ENCODE results near the gene ARHGEF7.

DNA sequence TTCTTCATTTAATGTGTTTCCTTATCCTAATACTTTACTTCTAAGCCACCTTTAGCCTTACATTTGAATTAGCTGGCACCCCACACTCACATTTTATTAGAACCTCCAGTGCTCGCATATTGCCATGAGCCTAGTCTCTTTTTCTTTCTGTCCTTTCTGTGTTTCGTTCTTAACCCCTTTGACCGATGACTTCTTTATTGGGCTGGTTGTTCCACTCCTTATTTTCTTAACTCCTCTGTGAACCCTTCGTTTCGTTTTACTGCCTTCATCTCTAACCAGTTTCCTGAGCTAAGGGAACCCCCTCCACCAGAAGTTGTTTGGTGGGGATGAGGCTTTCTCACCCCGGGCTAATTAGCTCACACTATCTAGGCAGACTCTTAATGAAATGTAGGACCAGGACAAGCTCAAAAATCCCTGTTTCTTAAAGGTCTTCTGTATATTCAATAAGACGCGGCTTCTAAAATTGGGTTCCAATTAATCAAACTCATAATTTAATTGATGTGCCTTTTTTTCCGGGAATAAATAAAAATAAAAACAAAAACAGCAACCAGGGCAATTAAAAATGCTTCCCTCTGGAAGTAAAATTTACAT, 19.1 kb upstream of the ARHGEF7 start:
- TF ChIP-seq EZH2 (IDR thresholded peaks at IDR 0.05) (no peak), EZH2phosphoT487 (IDR thresholded peaks at IDR 0.05) (no peak)
- TF ChIP-seq, protein P1, sequence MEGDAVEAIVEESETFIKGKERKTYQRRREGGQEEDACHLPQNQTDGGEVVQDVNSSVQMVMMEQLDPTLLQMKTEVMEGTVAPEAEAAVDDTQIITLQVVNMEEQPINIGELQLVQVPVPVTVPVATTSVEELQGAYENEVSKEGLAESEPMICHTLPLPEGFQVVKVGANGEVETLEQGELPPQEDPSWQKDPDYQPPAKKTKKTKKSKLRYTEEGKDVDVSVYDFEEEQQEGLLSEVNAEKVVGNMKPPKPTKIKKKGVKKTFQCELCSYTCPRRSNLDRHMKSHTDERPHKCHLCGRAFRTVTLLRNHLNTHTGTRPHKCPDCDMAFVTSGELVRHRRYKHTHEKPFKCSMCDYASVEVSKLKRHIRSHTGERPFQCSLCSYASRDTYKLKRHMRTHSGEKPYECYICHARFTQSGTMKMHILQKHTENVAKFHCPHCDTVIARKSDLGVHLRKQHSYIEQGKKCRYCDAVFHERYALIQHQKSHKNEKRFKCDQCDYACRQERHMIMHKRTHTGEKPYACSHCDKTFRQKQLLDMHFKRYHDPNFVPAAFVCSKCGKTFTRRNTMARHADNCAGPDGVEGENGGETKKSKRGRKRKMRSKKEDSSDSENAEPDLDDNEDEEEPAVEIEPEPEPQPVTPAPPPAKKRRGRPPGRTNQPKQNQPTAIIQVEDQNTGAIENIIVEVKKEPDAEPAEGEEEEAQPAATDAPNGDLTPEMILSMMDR (IDR thresholded peaks at IDR 0.05): no peak

Data from neural progenitor cell (in vitro differentiated cells).